Left renal pelvis (tissue), 4 donors: ENCODE results near the gene TMEM208. TPM values are rescaled to one million over a fixed set of nuclear protein-coding genes. Genes with fewer than 3 reads are reported as not detected.

Source experiments
- DNase-seq, 4 donors: peaks; one replicate each; pipeline ENCODE4 v3.0.0-alpha.2; 2013; ENCODE audit warnings: low read depth in 4 of 4, low spot score in 3 of 4
- polyA plus RNA-seq, 4 donors: library from polyadenylated mRNA; unstranded; fragments of 120-200 nt; gene quantifications; one replicate each; pipeline ENCODE4 v1.2.1, GENCODE V29; 2013; ENCODE audit not compliant: insufficient read length in 4 of 4

TMEM208 gene
- polyA plus RNA-seq, 4 donors = 30.6 to 46.4 (median 37.3) TPM

GRCh38 chr16:67233596-67233995 is 6.7 kb downstream of the TMEM208 start:
- no peak for DNase-seq

- DNase-seq = no peak
Measured at GRCh38 chr16:67234180-67234597, 7.3 kb downstream of the TMEM208 start.

DNA sequence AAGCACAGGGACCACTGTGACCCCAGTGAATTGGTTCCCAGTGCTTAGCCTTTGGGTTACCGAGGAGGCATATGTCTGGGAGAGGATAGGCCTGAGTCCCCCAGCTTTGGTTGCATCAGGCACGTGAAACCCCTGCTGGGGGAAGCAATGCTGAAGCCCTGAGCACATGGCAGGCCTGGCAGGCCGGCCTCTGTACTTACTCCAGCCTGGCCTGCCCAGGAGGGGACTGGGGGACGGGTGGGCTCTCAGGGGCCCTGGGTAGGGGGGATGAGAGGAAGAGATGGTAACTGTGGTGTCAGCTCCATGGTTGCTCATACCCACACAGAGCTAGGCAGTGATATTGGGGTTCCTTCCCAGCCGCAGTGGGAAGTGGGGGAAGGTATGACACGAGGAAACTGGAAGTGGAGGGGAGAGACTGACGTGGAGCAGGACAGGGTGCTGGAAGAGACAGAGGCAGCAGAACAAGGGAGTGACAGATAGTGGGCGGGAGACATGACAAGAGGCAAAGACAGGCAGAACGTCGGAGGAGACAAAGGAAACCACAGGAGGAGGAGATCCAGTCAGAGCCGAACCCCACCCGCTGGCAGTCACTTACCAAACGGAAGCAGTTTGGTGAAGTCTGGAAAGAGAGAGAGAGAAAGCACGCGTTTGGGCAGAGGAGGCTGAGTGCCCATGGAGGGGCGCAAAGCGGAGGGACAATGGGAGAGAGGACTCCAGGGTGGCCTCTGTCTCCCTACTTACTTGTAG is 9.1 kb downstream of the TMEM208 start:
- DNase-seq = no peak

- no peak for DNase-seq
Measured at GRCh38 chr16:67236563-67237395, 9.8 kb downstream of the TMEM208 start.

DNA sequence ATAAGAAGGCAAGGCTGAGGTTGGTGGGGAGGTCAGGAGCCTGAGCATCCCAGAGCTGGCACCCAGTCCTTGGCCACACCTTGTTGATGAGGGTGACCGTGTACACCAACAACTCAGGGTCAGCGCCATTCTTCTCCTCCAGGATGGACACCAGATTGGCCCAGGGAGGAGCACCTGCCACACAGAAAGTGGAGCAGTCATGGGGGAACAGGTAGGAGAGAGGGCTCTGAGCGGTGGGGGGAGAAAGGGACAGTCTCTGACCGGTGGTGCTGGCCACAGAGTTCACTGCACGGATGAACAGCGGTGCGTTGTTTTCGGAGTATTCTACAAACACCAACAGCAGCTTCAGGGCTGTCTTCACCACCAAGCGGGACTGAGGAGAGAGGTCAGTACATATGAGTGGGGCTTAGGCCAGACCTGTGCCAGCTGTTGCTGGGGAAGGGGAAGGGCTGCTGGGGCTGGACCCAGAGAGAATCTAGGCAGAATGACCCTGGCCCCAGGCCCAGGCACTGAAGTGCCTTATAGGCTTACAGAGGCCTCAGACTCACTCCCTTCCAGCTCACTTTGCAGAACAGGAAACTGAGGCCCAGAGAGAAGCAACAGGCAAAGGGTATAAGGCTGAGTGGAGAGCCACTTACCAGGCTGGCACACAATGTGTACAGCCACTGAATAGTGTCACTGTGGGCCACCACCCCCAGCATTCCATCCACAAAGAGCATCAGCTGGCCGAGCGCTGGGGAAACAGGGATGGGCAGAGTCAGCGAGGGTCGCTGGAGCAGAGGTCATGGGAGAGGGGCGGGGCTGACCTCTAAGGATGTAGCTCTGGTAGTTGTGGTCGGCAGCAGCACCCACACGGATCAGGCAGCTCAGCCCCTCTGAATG is 10.7 kb downstream of the TMEM208 start:
- no peak for DNase-seq

- DNase-seq = no peak
Measured at GRCh38 chr16:67238278-67238575, 11.3 kb downstream of the TMEM208 start.

- no peak for DNase-seq
Measured at GRCh38 chr16:67238806-67239470, 12.0 kb downstream of the TMEM208 start.

- no peak for DNase-seq
Measured at GRCh38 chr16:67240506-67240905, 13.6 kb downstream of the TMEM208 start.

GRCh38 chr16:67241008-67241900 is 14.3 kb downstream of the TMEM208 start:
- DNase-seq = no peak

DNA sequence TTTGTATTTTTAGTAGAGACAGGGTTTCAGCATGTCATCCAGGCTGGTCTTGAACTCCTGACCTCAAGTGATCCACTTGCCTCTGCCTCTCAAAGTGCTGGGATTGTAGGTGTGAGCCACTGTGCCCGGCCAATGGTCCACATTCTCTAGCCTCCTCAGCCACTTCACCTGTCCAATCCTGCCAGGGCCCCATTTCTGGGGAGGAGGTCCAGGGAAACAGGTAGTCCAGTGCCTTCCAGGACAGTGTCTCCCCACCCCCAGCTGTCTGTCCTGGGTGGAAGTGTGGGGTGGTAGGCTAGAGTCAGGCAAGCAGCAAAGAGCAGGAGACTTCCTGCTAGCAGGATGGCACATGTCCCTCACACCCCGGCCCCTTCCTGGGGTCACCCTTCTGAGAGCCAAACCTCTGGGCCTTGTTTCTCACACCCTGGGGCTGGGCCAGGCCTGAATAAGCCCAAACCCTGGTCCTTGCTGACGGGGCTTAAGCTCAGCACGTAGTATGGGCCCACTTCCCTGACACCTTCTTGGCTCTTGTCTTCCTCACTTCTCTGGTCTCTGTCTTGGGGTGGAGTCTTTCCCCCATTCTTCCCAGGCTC is 15.3 kb downstream of the TMEM208 start:
- no peak for DNase-seq

- DNase-seq = no peak
Measured at GRCh38 chr16:67243481-67243880, 16.6 kb downstream of the TMEM208 start.

DNA sequence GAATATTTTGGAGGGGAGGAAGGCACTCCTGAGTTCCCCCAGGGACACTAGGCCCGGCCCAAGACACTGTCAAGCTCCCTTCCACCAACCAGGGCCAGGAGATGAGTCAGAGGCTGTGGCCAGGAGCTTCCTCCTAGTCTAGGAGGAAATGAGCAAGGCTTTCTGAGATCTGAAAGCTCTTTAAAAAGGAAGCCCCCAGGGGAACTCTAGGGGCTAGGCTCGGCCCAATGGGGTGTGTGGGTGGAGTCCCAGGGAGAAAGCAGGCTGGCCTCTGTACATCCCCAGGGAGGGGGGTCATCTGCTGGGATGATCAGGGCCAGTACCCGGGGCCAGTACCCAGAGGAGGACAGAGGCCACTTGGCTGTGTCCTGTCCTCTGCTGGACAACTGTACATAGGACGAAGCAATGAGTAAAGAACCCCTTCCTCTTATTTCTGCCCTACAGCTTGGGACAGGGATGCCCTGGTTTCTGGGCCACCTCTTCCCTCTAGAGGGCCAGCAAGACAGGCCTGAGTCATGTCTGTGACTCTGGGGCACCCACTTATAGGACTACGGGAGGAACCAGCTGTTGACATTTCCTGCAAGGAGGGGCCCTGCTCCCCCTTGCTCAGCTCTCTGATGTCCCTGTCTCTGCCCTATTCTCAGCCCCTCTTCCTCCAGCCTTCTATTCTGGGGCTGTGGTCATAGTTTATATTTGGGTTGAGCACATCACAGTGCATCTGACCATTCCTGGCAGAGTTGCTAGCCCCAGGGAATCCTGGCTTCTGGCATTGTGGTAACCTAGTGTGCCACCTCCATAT is 17.7 kb downstream of the TMEM208 start:
- DNase-seq = no peak

GRCh38 chr16:67245186-67245585 is 18.3 kb downstream of the TMEM208 start:
- no peak for DNase-seq

DNA sequence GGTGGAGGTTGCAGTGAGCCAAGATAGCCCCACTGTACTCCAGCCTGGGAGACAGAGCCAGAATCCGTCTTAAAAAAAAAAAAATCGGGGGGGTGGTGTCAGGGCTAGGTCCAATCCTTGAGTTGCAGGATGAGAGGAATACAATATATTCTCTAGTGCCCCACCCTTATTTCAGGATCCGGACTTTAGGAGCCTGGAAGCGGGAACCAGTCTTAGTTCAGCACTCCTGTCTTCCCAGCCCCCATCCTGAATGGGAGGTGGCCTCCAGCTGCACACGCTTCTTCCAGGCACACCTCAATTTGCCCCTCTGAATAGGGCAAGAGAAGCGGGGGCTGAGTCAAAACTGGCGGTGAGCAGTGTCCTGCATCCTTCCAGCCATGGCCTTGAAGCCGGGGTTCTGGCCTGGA is 18.7 kb downstream of the TMEM208 start:
- DNase-seq = no peak

- DNase-seq = peak in 3 of 4 donors; percentile 60 to 72 (median 68)
Measured at GRCh38 chr16:67246081-67246755, 19.3 kb downstream of the TMEM208 start.

- DNase-seq = no peak
Measured at GRCh38 chr16:67246756-67247191, 19.8 kb downstream of the TMEM208 start.

- DNase-seq = peak; percentile 76 to 84 (median 82)
Measured at GRCh38 chr16:67247192-67248072, 20.5 kb downstream of the TMEM208 start, which contains the start of gene FHOD1. Gene FHOD1, minus strand, starts transcription at chr16:67247481. Its CDS starts 71 bp downstream, at chr16:67247410.
